GM21737 (cell line): ENCODE measurements around the gene SIGLEC1.

Source experiments
- ATAC-seq: cut with Tn5 transposase; IDR thresholded peaks from one replicate; pipeline ENCODE4 v1.9.1; 2021; ENCODE audit warnings: mild to moderate bottlenecking, moderate library complexity; ENCODE audit not compliant: unreplicated experiment

The SIGLEC1 gene

DNA sequence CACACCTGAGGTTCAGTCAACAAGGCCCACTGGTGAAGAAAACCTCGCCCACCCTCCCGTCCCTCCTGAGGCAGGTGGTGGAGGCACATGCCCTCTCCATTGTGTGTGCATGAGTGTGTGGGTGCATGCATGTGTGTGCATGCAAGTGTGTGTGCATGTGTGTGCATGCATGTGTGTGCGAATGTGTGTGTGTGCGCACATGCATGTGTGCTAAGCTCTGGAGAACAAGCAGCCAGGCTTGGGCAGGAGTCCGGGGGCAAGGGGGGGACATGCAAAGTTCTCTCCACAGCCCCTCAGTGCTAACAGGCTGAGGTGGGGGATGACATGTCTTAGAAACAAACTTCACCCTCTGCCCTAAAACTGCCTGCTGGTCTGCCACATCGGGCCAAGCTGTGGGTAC, 17.0 kb upstream of the SIGLEC1 start:
- ATAC-seq: no peak

DNA sequence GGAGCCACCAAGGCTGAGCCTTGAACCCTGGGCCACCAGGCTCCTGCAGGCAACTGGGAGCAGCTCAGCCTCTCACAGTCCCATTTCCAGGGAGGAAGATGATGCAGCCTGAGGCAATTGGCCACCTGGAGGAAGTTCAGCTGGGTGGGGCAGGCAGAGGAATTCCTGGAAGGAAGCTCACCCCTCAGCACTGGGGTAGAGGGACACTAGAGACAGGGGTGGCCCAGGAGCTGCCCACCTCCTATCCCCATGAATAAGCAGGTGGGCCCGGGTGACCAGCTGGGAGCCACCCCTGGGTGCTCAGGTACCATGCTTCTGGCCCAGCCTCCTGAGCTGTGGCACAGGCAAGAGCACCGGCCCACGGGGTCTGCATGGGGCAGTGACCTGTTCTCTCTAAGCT, 16.5 kb upstream of the SIGLEC1 start:
- ATAC-seq: no peak

DNA sequence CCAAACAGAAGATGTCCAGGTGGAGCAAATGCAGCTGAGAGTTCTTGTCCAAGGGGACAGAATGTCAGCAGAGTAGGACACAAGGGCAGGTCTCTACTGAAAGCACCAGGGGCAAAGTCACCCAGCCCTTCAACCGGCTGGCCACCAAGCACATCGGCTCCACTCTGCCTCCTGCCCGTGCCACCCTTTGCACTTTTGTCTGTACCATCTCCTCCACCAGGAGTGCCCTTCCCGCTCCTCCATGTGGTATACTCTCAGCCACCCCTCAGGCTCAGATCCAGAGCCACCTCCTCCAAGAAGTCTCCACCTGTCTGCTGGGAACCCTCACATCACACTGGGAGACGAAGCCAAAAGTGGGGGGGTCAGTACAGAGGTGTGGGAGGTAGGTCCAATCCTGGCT, 16.0 kb upstream of the SIGLEC1 start:
- no peak for ATAC-seq

DNA sequence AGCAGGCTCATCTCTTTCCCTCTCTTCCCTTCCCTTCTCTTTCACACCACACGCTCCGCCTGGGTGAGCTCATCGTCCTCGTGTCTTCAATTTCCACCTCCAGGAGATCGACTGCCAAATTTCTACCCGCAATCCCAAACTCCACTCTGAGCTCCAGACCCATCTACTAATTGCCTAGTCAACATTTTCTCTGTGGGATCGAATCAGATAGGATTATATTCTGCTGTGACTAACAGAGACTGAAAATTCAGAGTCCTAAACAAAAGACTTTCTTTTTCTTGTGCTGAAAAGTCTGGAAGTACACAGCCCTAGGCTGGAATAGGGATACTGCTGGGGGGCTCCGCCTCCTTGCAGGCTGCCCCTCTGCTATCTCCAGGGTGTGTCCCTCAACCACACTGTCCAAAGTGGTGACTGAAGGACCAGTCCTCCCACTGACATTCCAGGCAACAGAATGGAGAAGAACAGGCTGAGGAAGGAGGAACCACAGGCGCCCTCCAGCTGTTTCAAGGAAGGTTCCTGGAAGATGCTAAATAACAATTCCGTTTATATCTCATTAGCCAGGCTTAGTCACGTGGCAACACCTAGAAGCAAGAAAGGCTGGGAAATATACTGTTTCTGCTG, 15.1 kb upstream of the SIGLEC1 start:
- ATAC-seq: no peak

DNA sequence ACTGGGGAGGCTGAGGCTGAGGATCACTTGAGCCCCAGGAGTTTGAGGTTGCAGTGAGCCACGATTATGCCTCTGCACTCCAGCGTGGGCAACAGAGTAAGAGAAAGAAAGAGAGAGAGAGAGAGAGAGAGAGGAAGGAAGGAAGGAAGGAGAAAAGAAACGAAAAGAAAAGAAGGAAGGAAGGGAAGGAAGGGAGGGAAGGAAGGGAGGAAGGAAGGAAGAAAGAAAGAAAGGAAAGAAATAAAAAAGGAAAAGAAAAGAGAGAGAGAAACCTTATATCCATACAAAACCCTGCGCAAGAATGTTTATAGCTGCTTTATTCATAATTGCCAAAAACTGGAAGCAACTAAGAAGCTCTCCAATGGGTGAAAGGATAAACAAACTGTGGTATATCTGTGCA, 12.0 kb upstream of the SIGLEC1 start:
- ATAC-seq: no peak

DNA sequence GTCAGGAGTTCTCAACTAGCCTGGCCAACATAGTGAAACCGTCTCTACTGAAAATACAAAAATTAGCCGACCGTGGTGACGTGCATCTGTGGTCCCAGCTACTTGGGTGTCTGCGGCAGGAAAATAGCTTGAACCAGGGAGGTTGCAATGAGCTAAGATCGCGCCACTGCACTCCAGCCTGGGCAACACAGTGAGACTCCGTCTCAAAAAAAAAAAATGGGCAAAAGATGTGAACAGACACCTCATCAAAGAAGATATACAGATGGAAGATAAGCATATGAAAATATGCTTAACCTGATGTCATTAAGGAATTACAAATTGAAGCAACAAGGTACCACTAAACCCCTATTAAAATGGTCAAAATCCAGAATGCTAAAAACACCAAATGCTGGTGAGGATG, 10.9 kb upstream of the SIGLEC1 start:
- no peak for ATAC-seq

DNA sequence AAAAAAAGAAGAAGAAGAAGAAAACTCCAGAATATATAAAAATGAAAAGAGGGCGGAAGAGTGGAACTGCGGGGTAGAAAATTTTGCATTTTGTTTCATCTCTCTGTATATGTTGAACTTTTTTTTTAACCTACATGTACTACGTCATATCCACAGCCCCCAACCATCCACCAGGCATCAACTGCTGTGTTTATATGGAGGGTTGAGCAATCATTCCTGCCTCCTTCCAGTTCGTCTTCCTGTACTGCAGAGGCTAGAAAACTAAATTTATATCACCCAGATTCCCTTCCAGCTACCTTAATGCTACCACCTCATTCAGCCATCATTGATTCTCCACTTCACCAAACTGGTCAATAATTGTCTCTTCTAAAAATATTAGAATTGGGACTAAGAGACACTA, 9.5 kb upstream of the SIGLEC1 start:
- no peak for ATAC-seq

DNA sequence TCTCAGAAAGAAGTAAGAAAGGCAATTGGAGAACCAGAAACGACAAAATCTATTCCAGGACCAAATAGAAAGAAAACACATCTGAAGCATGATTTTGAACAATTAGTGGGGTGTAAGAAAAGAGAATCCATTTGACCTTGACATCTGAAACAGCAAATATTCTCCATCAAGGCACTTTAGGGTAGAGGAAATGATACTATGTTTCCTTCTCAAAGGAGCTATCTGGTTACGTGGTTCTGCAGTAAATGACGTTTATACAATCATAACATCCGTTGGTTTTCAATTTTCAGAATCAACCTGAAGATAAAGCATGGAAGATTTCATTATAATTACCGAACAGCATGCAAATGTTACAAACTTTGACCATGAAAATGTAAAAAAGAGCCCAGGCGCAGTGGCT, 8.2 kb upstream of the SIGLEC1 start:
- ATAC-seq: no peak

DNA sequence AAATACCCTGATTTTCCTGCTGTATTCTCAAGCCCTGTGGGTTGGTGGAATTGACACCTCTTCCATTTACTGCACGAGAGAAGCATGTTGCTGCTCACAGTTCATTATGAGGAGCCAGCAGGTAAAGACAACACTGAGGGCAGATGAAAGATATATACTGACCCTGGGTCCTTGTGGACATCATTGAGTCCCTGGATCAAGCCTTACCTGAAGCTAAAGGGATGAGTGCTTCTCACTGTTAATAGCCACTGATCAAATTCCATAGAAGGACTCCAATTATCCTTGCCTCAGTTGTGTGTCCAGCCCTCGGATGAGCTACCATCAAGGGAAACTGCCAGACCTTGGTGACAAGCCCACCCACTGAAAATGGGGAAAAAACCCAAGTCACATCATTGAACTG, 7.7 kb upstream of the SIGLEC1 start:
- ATAC-seq: no peak

DNA sequence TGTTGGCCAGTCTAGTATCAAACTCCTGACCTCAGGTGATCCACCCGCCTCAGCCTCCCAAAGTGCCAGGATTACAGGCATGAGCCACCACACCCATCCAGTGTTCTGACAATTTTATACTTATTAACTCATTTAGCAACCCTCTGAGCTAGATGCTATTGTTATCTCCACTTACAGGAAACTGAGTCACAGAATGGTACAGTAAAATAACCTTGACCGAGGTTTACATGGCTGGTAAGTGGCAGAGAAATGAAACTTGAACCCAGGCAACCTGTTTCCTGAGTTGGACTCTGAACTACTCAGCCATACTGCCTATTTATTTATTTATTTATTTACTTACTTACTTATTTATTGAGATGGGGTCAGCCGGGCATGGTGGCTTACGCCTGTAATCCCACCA, 6.6 kb upstream of the SIGLEC1 start:
- no peak for ATAC-seq

DNA sequence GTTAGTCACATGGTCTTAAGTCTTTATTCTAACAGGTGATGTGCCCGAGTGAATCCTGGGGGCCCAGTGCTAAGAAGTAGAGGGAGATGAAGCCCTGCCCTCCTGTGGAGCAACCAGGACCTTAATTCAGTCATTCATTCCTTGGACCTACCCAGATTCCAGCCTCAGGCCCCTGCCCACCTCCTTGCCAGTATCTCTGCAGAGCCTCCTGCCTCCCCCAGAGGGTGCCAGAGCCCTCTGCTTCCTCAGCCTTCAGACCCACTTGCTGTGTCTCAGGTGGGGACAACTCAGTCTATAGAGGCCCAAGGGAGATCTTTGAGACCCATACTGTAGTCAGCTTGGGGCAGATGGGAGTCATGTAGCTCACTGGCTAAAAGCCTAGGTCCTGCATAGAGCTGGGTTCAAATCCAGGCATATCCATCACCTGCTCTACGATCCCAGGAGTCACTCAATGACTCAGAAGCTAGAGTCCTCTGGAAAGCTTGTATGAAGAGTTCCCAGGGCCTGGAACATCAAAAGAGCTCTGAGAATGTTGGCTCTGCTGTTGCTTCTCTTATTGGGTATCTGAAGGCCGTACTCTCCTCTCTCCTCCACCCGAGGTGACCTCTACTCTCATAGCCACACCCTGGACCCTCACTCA, 3.9 kb upstream of the SIGLEC1 start:
- no peak for ATAC-seq

DNA sequence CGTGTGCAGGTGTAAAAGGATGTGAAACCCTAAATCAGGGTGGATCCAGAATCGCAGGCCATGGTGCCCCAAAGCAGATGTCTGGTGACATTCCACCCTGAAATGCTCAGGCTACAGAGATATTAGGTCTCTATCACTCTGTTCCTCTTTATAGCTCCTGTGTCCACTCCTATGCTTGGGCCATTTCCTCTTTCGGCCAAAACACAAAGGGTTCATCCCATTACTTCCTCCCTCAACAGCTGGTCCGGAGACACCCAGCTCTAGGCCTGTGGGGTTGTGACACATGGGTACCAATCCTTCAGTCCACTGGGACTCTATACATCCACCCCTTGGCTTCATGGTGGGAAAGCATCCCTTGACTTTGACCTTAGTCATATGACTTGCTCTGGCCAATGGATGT, 1.7 kb upstream of the SIGLEC1 start:
- ATAC-seq: no peak

DNA sequence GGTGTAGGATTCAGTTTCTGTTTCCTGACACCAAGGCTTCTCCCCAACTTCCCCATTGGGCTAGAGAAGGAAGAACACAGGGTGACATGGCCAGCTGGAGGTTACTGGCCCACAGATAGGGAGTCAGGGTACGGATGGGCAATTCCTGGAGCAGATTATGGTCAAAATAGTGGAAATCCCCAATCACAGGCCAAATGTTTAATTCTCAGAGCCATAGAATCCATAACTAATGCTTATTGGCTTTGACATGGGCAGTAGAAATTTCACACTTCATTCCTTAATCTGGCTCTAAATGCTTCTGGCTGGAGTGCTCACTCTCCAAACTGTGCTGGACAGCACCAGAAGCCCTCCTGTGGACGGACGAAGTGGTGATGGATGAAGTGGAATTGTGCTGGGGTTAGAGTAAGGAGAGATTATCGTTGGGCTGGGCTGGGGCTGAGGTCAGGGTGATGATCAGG, 887 bp downstream of the SIGLEC1 start:
- no peak for ATAC-seq

DNA sequence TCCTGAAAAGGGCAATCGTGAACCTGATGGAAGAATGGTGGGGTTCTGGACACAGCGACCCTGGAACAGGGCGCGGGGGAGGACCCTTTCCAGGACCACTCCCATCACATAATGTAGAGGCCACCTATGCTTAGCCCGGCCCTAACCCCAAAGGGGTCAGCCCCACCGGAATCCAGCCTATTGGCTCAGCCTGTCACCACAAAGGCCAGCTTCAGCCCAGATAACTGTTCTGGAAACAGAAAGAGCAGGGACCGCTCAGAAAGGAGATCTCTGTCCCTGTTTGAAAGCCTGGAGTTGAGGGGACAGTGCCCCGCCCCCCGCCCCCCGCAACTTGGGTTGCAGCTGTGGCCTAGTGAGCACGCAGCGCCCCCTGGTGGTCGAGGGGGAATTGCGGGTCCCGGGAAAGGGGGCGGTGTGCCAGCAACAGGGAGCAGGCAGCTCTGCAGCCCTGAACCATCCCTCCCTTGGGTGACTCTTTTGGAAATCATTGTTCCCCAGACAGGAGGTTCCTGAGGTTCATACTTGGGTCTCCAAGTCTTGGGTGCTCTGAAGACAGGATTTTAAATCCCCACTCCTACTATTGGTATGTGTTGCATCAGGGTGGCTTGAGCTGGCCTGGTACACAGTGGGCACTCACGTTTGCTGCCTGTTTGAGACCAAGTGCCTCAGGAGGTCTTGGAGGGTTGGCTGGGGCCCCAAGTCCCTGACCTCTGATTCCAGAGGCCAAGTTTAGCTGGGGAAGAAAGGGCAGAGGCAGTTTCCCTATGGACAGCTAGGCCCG, 1.5 kb downstream of the SIGLEC1 start:
- ATAC-seq: no peak

DNA sequence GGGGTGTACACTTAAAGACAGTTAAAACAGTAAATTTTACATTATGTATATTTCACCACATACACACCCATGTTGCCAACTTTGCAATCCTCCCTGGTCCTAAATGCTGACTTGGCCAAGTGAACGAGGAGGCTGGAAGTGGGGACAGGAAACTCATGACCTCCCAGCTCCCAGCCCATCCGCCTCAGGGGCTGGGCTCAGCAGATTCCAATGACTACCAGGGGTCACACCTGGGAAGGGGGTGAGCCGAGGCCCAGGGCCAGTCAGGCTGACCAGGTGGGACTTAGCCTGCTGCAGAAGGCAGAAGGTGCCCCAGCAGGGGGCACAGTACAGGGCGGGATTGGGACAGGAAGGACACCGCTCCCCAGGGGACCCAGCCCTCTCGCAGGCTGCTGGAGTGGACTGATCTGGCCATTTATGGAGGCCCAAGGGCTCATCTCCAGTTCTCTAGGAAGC, 2.4 kb downstream of the SIGLEC1 start:
- ATAC-seq: no peak

DNA sequence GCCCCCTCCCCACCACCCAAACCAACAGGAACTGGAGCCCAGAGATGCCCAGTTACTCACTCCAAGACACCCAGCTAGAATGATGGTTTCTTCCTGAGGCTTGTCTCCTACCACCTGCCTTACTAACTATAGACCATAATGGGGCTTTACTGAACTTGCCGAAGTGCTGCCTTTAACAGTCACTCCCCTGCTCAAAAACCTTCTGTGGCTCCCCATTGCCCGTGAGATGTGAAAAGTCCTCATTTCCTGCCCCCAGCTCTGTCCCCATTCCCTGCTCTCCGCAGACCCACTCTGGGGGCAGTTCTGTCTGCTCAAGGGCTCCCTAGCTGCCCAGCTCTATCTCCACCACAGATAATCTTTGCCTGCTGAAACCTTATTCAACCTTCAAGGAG, 4.9 kb downstream of the SIGLEC1 start:
- ATAC-seq: no peak

DNA sequence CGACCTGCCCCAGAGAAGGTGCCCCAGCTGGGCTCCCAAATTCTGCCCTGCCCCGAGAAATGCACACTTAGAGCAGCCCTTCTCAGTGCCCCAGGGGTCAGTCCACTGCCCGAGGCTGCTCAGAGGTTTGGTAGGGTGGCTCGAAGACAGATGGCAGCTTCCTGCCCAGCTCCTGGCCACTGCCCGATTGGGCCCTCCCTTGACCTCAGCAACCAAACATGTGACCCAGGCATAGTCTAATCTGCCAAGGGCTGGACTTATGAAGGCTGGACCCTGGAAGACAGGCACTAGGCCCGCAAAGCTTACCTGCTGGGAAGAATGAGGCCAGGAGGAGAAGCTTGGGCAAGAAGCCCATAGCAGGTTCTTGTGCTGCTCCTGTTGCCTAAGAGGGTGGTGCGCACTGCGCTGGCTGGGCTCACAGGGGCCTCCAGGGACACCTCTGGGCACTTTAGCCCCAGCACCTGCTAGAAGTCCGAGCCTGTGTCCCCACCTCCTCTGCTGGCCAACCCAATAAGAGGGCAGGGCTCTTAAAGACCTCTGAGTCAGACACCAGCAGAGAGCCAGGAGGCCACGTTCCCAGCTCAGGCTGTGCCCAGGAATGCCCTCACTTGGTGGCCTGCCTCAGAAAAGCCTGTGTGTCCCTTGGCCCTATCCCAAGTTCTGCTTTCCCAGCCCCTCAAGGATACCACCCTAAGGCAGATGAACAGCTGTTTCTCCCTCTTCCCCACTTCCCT, 5.5 kb downstream of the SIGLEC1 start:
- no peak for ATAC-seq

DNA sequence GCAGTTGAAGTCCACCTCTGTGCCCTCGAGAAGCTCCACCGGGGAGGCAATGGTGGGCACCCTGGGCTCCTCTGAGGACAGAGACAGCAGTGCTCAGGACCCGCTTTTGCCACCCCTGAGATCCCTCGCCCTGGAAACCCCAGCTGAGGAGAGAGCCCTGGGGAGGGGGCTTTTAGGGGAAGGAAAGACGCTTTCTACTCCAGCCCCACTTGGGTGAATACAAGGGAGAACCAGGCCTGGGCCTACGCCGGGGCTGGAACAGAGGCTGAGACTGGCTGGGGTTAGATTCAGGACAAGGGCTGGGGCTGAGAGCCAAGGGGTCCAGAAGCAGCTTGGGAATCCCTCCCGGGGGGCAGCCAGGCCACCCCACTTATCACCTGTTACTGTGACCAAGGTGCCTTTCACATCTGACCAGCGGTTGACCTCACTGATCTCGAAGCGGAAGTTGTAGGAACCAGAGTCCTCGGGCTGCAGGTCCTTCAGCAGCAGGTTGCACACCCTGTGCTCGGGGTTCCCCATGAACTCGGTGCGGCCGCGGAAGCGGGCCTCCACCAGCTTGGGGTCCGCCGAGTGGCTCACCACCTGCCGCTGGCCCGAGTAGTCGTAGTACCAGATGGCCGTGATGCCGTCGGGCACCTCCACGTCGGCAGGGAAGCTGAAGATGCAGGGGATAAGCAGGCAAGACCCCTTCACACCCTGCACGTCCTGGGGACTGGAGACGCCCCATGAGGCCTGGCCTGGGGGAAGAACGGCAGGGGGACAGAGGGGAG, 6.2 kb downstream of the SIGLEC1 start:
- no peak for ATAC-seq

DNA sequence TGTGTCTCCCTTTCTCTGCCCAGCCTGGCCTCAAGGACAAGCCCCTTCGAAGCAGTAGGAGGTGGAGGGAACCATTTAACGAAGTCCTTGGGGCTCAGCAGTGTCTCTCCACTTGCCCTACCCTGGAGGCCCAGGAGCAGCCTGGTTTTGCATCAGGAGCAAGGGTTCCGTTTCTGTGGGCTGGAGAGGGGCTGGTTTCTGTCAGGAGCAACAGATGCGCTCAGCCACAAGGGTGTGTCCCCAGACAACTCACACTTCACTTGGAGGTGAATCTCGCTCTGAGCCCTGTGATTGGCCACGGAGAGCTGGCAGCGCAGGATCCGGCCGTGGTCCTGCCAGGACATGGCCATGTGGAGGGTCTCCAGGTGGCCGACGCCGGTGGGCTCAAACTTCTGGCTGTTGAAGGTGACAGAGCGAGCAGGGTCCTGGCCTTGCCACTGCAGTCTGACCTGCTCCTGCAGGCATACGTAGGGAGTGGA, 6.9 kb downstream of the SIGLEC1 start:
- no peak for ATAC-seq

DNA sequence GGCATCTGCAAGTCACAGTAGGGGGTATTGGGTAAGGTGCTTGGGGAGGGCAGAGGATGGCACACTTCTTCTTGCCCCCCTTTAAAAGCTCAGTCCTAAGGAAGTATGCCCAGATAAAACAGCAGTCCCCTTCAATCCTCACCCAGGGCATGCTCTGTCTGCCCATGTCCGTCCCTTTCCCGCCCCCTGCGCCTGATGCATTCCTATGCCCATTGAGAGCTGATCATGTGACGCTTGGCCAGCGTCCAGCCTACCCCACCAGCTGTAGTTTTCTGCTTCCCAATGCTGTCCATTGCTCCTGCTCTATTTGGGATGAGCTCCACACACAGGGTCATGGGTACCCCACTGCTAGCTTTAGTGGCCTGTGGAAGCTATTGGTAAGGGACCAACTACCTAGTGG, 8.3 kb downstream of the SIGLEC1 start:
- no peak for ATAC-seq
